Muscle layer of colon (tissue), 2 donors: ENCODE results near the gene MACO1.

ENCODE experiments used
- H3K27ac ChIP-seq: one replicate; pipeline ENCODE4 v1.7.0; 2013; ENCODE audit warnings: low read depth, mild to moderate bottlenecking, low read length, moderate library complexity
- H3K27me3 ChIP-seq, 2 donors: one replicate each; pipeline ENCODE4 v1.7.0; 2013; ENCODE audit warnings: low read length in 2 of 2, mild to moderate bottlenecking in 2 of 2; ENCODE audit not compliant: insufficient read depth in 2 of 2, control insufficient read depth in 1 of 2
- H3K36me3 ChIP-seq: one replicate; pipeline ENCODE4 v1.7.0; 2013; ENCODE audit warnings: mild to moderate bottlenecking, low read length; ENCODE audit not compliant: insufficient read depth
- H3K4me1 ChIP-seq: one replicate; pipeline ENCODE4 v1.7.0; 2013; ENCODE audit warnings: mild to moderate bottlenecking, low read length; ENCODE audit not compliant: insufficient read depth
- H3K4me3 ChIP-seq, 2 donors: one replicate each; pipeline ENCODE4 v1.7.0; 2013; ENCODE audit warnings: low read length in 2 of 2, low read depth in 1 of 2, mild to moderate bottlenecking in 1 of 2, moderate library complexity in 1 of 2
- H3K9ac ChIP-seq: one replicate; pipeline ENCODE4 v1.7.0; 2013; ENCODE audit warnings: low read length
- H3K9me3 ChIP-seq: one replicate; pipeline ENCODE4 v1.7.0; 2013; ENCODE audit warnings: mild to moderate bottlenecking, low read length
- donor health status: abdominal sarcoma.
- donor health status: Adenocarcinoma of cecum.

MACO1 gene

GRCh38 chr1:25523542-25523941, 92.8 kb downstream of the MACO1 start:
- no peak overlapping the region for H3K9ac ChIP-seq
- H3K9me3 ChIP-seq: no peaks in the 10 kb centered on the region
- no peak overlapping the region for H3K27ac ChIP-seq
- H3K27me3 ChIP-seq: no peaks in the 10 kb centered on the region
- no peaks in the 10 kb centered on the region for H3K36me3 ChIP-seq
- H3K4me3 ChIP-seq: no peak overlapping the region
- no peaks in the 10 kb centered on the region for H3K4me1 ChIP-seq

DNA sequence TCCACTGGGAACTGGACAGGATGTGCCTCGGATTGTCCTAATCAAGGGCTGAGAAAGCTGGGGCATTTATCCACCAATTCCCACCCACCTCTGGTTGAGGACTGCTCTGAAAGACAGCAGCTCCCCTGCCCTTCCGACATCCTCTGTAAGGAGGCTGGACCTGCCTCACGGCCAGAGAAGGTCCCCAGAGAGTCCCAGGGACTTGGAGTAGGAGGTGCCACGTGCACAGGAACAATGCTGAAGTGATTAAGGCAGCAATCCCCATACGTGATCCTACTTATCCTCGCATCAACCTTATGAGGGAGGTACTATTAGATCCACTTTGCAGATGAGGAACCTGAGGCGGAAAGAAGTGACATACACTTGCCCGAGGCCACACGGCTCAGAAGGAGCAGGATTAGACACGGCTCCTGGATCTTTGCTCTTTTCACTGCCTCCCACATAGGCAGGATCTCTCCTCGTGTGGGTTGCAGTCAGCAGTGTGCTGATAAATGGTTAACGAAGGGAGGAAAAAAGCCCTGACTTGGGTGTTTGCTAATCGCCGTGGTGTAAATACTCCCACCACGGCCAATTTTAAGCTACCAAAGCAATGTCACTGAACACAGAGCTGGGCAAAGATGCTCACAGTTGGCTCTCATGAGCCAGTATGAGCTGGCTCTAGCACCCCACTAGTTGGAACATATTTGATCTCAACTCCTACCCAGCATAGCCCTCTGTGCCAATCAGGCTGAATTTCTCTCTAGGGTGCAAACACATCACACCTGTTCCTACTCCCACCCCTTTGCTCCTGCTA, 94.1 kb downstream of the MACO1 start:
- H3K27me3 ChIP-seq: no peaks in the 10 kb centered on the region
- H3K4me3 ChIP-seq: no peak overlapping the region
- no peaks in the 10 kb centered on the region for H3K4me1 ChIP-seq
- no peak overlapping the region for H3K27ac ChIP-seq
- H3K9ac ChIP-seq: no peak overlapping the region
- no peaks in the 10 kb centered on the region for H3K36me3 ChIP-seq
- H3K9me3 ChIP-seq: no peaks in the 10 kb centered on the region

GRCh38 chr1:25525361-25525688, 94.6 kb downstream of the MACO1 start:
- Histone ChIP-seq H3K4me1 (no peaks in the 10 kb centered on the region), H3K9me3 (no peaks in the 10 kb centered on the region), H3K36me3 (no peaks in the 10 kb centered on the region), H3K27me3 (no peaks in the 10 kb centered on the region), H3K4me3 (no peak overlapping the region), H3K9ac (no peak overlapping the region), H3K27ac (no peak overlapping the region)

DNA sequence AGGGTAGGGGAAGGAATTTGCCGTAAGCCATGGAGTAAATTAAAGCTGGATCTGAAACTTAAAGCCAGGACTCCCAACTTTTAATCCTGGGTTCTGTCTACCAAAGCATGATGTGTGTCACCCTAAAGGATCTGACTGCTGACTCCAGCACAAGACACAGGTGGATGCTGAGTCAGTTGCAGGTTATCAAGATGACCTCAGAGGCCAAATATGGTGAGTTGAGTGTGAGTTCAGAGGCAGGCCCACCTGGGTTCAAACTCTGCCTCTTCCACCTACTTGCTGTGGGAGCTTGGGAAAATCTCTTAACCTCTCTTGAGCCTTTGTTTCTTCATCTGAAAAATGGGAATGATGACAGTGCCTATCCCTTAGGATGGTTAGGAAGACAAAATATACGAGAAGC, 96.1 kb downstream of the MACO1 start:
- no peaks in the 10 kb centered on the region for H3K4me1 ChIP-seq
- H3K9ac ChIP-seq: no peak overlapping the region
- no peak overlapping the region for H3K27ac ChIP-seq
- no peaks in the 10 kb centered on the region for H3K9me3 ChIP-seq
- H3K4me3 ChIP-seq: no peak overlapping the region
- no peaks in the 10 kb centered on the region for H3K27me3 ChIP-seq
- no peaks in the 10 kb centered on the region for H3K36me3 ChIP-seq

DNA sequence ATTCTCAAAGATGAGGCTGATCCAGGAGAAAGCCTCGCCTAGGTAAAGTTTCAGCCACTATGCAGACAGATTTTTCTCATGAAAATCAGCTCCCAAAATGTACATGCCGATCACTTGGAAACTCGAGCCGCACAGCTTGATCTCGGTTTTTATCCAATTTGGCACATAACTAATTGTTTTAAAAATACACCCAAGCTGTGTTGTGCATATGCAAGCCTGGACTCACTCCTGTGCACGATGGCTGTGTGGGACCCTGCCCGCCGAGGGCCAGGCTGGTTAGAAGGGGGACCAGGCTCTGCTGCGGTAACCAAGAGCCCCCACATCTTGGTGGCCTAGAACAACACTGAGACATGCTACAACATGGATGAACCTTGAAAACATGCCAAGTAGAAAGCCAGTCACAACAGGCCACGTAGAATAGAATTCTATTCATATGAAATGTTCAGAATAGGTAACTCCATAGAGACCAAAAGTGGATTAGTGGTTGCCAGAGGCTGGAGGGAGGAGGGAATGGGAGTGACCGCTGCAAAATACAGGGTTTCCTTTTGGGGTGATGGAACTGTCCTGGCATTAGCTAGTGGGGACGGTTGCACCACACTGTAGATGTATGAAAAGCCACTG, 96.6 kb downstream of the MACO1 start:
- H3K9ac ChIP-seq: no peak overlapping the region
- no peak overlapping the region for H3K27ac ChIP-seq
- H3K36me3 ChIP-seq: no peaks in the 10 kb centered on the region
- H3K9me3 ChIP-seq: no peaks in the 10 kb centered on the region
- H3K4me3 ChIP-seq: no peak overlapping the region
- H3K4me1 ChIP-seq: no peaks in the 10 kb centered on the region
- no peaks in the 10 kb centered on the region for H3K27me3 ChIP-seq

- Histone ChIP-seq H3K27ac (no peak overlapping the region), H3K27me3 (no peaks in the 10 kb centered on the region), H3K9me3 (no peaks in the 10 kb centered on the region), H3K4me1 (no peaks in the 10 kb centered on the region), H3K9ac (no peak overlapping the region), H3K36me3 (no peaks in the 10 kb centered on the region), H3K4me3 (no peak overlapping the region)
Observed at GRCh38 chr1:25527946-25528595, 97.4 kb downstream of the MACO1 start.

DNA sequence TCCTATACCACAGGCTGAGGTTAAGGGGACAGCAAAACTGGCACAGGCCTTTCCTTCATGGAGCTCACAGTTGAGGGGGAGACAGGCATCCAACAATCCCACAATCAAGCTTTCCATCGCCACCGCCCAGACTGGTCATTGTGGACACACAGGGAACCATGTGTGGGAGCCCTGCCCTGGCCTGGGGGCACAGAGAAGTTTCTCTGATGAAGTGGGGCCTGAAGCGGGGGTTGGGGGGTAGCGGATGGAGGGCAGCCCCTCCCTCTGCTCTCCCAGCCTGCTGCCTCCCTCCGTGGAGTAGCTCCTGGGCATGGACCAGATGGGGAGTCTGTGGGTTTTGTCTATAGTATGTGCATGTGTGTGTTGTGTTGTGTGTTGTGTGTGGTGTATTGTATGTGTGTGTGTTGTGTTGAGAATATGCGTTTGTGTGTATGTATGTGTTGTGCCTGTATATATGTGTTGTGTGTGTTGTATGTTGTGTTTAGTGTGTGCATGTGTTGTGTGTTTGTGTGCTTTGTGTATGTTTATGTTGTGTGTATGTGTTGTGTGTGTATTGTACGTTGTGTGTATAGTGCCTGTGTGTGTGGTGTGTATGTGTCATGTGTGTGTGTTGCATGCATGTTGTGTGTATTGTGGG, 98.3 kb downstream of the MACO1 start:
- Histone ChIP-seq H3K9me3 (no peaks in the 10 kb centered on the region), H3K4me3 (no peak overlapping the region), H3K27me3 (no peaks in the 10 kb centered on the region), H3K36me3 (no peaks in the 10 kb centered on the region), H3K27ac (no peak overlapping the region), H3K4me1 (no peaks in the 10 kb centered on the region), H3K9ac (no peak overlapping the region)

- no peak overlapping the region for H3K9ac ChIP-seq
- H3K9me3 ChIP-seq: no peaks in the 10 kb centered on the region
- no peaks in the 10 kb centered on the region for H3K27me3 ChIP-seq
- no peaks in the 10 kb centered on the region for H3K4me1 ChIP-seq
- no peak overlapping the region for H3K27ac ChIP-seq
- H3K36me3 ChIP-seq: no peaks in the 10 kb centered on the region
- no peak overlapping the region for H3K4me3 ChIP-seq
Observed at GRCh38 chr1:25529518-25530185, 99.0 kb downstream of the MACO1 start.

DNA sequence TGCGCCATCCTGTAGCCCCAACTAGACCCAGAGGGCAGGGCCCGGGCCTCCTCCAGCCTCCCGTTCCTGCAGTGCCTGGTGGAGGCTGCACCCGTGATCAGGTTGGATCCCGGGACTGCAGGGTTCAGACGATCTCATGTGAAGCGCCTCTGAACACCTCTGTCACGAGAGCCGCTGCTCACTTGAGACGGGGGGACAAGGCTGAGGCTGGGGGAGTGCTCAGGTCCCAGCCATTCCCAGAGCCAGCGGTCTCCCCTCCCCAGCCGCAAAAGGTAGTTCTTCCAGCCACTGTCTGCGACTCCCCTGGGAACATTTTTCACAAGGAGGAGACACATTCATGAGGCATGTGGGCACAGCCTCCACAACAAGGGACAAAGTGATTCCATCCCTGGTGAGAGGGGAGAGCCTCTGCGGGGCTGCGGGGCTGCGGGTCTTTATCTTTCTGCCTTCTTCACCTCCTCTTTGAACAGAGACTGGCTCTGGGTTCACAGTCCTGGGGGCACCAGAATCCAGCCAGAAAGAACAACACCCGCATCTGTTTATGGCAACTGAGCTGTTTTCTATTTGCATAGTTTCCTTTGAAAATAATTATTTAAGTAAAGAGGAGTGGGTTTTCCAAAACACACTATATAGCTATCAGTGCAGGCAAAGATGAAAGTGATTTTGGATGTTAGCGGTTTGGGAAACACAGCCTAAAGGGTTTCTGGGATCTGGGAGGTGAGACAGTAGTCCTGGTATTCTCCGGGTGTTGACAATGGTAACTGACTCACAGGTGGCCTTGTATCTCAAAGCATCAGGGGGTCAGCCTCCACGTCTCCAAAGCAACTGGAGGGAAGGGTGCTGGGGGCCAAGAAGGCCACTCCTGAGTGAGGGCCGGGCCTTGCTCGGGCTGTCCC, 99.7 kb downstream of the MACO1 start:
- no peaks in the 10 kb centered on the region for H3K27me3 ChIP-seq
- H3K27ac ChIP-seq: no peak overlapping the region
- no peaks in the 10 kb centered on the region for H3K36me3 ChIP-seq
- H3K4me3 ChIP-seq: no peak overlapping the region
- no peaks in the 10 kb centered on the region for H3K9me3 ChIP-seq
- no peaks in the 10 kb centered on the region for H3K4me1 ChIP-seq
- H3K9ac ChIP-seq: no peak overlapping the region

DNA sequence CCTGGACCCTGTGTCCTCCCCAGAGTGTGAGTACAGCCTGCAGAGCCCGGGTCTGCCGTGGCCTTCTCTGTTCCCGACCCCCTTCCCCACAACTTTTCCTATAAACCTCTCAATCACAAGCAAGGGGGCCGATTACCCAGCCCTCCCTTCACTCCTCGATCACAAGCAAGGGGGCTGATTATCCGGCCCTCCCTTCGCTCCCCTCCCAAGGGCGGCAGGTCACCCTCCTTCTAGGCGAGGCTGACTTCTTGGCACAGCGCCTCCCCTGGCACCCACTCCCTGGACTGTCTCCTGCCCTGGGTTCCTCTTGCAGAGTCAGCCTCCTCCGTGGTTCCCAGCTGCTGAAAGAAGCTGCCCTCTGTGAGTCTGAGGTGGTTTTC, 100.4 kb downstream of the MACO1 start:
- Histone ChIP-seq H3K9me3 (no peaks in the 10 kb centered on the region), H3K4me1 (no peaks in the 10 kb centered on the region), H3K36me3 (no peaks in the 10 kb centered on the region), H3K9ac (no peak overlapping the region), H3K27ac (no peak overlapping the region), H3K4me3 (no peak overlapping the region), H3K27me3 (no peaks in the 10 kb centered on the region)
